ENCODE data around the gene UNKL.

The UNKL gene

GRCh38 chr16:1436731-1437355, 22.3 kb upstream of the UNKL start:
- Histone ChIP-seq H3K4me3 (ENCODE audit: extremely low read depth, insufficient read depth, low read length, poor library complexity, severe bottlenecking) (no peak overlapping the region), H3K9me3 (ENCODE audit: control insufficient read depth, low read length) (no peaks in the 10 kb centered on the region), H3K36me3 (ENCODE audit: control insufficient read depth, insufficient read depth, low read length) (no peaks in the 10 kb centered on the region), H3K4me1 (ENCODE audit: control insufficient read depth, insufficient read depth, low read length, poor library complexity, severe bottlenecking) (no peaks in the 10 kb centered on the region), H3K27ac (ENCODE audit: low read depth, low read length, severe bottlenecking) (no peak overlapping the region)
- WGBS, 2 experiments (ENCODE audit: insufficient coverage in 2 of 2) = 92 to 93% methylated on average over 41 of the region's 47 CpGs

GRCh38 chr16:1435921-1436697, 21.6 kb upstream of the UNKL start:
- Histone ChIP-seq H3K9me3 (ENCODE audit: control insufficient read depth, low read length) (no peaks in the 10 kb centered on the region), H3K27ac (ENCODE audit: low read depth, low read length, severe bottlenecking) (no peak overlapping the region), H3K4me3 (ENCODE audit: extremely low read depth, insufficient read depth, low read length, poor library complexity, severe bottlenecking) (no peak overlapping the region), H3K36me3 (ENCODE audit: control insufficient read depth, insufficient read depth, low read length) (no peaks in the 10 kb centered on the region), H3K4me1 (ENCODE audit: control insufficient read depth, insufficient read depth, low read length, poor library complexity, severe bottlenecking) (no peaks in the 10 kb centered on the region)
- 83 to 85% methylated on average over 19 to 25 of the region's 32 CpGs for WGBS, 2 experiments (ENCODE audit: insufficient coverage in 2 of 2)

- Histone ChIP-seq H3K4me1 (ENCODE audit: control insufficient read depth, insufficient read depth, low read length, poor library complexity, severe bottlenecking) (no peaks in the 10 kb centered on the region), H3K9me3 (ENCODE audit: control insufficient read depth, low read length) (no peaks in the 10 kb centered on the region), H3K27ac (ENCODE audit: low read depth, low read length, severe bottlenecking) (no peak overlapping the region), H3K4me3 (ENCODE audit: extremely low read depth, insufficient read depth, low read length, poor library complexity, severe bottlenecking) (no peak overlapping the region), H3K36me3 (ENCODE audit: control insufficient read depth, insufficient read depth, low read length) (no peaks in the 10 kb centered on the region)
- WGBS, 2 experiments (ENCODE audit: insufficient coverage in 2 of 2) = 94 to 96% methylated on average over 37 to 40 of the region's 40 CpGs
Measured at GRCh38 chr16:1434644-1435592, 20.4 kb upstream of the UNKL start.

- Histone ChIP-seq H3K27ac (ENCODE audit: low read depth, low read length, severe bottlenecking) (no peak overlapping the region), H3K4me1 (ENCODE audit: control insufficient read depth, insufficient read depth, low read length, poor library complexity, severe bottlenecking) (no peaks in the 10 kb centered on the region), H3K36me3 (ENCODE audit: control insufficient read depth, insufficient read depth, low read length) (no peaks in the 10 kb centered on the region), H3K9me3 (ENCODE audit: control insufficient read depth, low read length) (no peaks in the 10 kb centered on the region), H3K4me3 (ENCODE audit: extremely low read depth, insufficient read depth, low read length, poor library complexity, severe bottlenecking) (no peak overlapping the region)
- 85 to 87% methylated on average over 18 to 21 of the region's 22 CpGs for WGBS, 2 experiments (ENCODE audit: insufficient coverage in 2 of 2)
Measured at GRCh38 chr16:1433756-1434155, 19.3 kb upstream of the UNKL start.

DNA sequence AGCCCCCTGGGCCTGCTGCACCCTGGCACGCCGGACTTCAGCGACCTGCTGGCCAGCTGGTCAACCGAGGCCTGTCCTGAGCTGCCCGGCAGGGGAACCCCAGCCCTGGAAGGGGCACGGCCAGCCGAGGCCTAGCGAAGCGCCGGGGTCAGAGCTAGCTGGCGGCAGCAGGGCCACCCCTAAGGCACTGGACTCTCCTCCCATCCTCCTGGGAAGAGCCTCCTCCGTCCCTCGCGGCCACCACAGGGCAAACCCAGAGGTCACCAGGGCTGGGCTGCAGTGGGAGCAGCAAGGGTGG, 18.7 kb upstream of the UNKL start:
- Histone ChIP-seq H3K9me3 (ENCODE audit: control insufficient read depth, low read length) (no peaks in the 10 kb centered on the region), H3K36me3 (ENCODE audit: control insufficient read depth, insufficient read depth, low read length) (no peaks in the 10 kb centered on the region), H3K27ac (ENCODE audit: low read depth, low read length, severe bottlenecking) (no peak overlapping the region), H3K4me3 (ENCODE audit: extremely low read depth, insufficient read depth, low read length, poor library complexity, severe bottlenecking) (no peak overlapping the region), H3K4me1 (ENCODE audit: control insufficient read depth, insufficient read depth, low read length, poor library complexity, severe bottlenecking) (no peaks in the 10 kb centered on the region)
- 96 to 98% methylated on average over 10 to 12 of the region's 14 CpGs for WGBS, 2 experiments (ENCODE audit: insufficient coverage in 2 of 2)

DNA sequence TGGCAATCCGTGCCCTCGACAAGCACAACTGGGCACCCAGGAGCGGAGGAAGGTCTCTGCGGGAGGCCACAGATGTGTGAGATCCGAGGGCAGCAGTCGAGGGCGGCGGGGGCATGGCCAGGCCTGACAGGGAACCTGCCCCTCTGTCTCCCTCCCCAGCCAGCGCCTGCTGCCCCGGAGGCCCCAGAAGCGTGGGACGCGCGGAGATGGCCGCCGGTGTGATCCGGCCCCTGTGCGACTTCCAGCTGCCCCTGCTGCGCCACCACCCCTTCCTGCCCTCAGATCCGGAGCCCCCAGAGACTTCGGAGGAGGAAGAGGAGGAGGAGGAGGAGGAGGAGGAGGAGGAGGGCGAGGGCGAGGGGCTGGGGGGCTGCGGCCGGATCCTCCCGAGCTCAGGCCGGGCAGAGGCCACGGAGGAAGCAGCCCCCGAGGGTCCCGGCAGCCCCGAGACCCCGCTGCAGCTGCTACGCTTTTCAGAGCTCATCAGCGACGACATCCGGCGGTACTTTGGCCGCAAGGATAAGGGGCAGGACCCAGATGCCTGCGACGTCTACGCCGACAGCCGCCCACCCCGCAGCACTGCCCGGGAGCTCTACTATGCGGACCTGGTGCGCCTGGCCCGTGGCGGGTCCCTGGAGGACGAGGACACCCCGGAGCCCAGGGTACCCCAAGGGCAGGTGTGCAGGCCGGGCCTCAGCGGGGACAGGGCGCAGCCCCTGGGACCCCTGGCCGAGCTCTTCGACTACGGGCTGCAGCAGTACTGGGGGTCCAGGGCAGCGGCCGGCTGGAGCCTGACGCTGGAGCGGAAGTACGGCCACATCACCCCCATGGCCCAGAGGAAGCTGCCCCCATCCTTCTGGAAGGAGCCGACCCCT, 18.1 kb upstream of the UNKL start:
- Histone ChIP-seq H3K4me1 (ENCODE audit: control insufficient read depth, insufficient read depth, low read length, poor library complexity, severe bottlenecking) (no peaks in the 10 kb centered on the region), H3K4me3 (ENCODE audit: extremely low read depth, insufficient read depth, low read length, poor library complexity, severe bottlenecking) (no peak overlapping the region), H3K27ac (ENCODE audit: low read depth, low read length, severe bottlenecking) (no peak overlapping the region), H3K9me3 (ENCODE audit: control insufficient read depth, low read length) (no peaks in the 10 kb centered on the region), H3K36me3 (ENCODE audit: control insufficient read depth, insufficient read depth, low read length) (no peaks in the 10 kb centered on the region)
- WGBS, 2 experiments (ENCODE audit: insufficient coverage in 2 of 2) = 88 to 94% methylated on average over 44 to 52 of the region's 63 CpGs

- Histone ChIP-seq H3K4me1 (ENCODE audit: control insufficient read depth, insufficient read depth, low read length, poor library complexity, severe bottlenecking) (no peaks in the 10 kb centered on the region), H3K27ac (ENCODE audit: low read depth, low read length, severe bottlenecking) (no peak overlapping the region), H3K9me3 (ENCODE audit: control insufficient read depth, low read length) (no peaks in the 10 kb centered on the region), H3K4me3 (ENCODE audit: extremely low read depth, insufficient read depth, low read length, poor library complexity, severe bottlenecking) (no peak overlapping the region), H3K36me3 (ENCODE audit: control insufficient read depth, insufficient read depth, low read length) (no peaks in the 10 kb centered on the region)
- 84 to 88% methylated on average over 15 to 16 of the region's 20 CpGs for WGBS, 2 experiments (ENCODE audit: insufficient coverage in 2 of 2)
Measured at GRCh38 chr16:1431497-1432270, 17.2 kb upstream of the UNKL start.

GRCh38 chr16:1430759-1431496, 16.4 kb upstream of the UNKL start, which contains the start of gene PERCC1:
Gene PERCC1, plus strand, starts transcription at chr16:1431078. Its CDS starts 1,516 bp downstream, at chr16:1432594.
- no peak within 1 kb of the TSS for H3K27ac ChIP-seq (ENCODE audit: low read depth, low read length, severe bottlenecking)
- no peaks in the 10 kb centered on the region for H3K4me1 ChIP-seq (ENCODE audit: control insufficient read depth, insufficient read depth, low read length, poor library complexity, severe bottlenecking)
- no peak within 1 kb of the TSS for H3K4me3 ChIP-seq (ENCODE audit: extremely low read depth, insufficient read depth, low read length, poor library complexity, severe bottlenecking)
- WGBS, 2 experiments (ENCODE audit: insufficient coverage in 2 of 2) = 86 to 90% methylated on average over 29 to 34 of the region's 35 CpGs
- no peaks in the 10 kb centered on the region for H3K9me3 ChIP-seq (ENCODE audit: control insufficient read depth, low read length)
- no peaks in the 10 kb centered on the region for H3K36me3 ChIP-seq (ENCODE audit: control insufficient read depth, insufficient read depth, low read length)

GRCh38 chr16:1430214-1430758, 15.8 kb upstream of the UNKL start:
- Histone ChIP-seq H3K36me3 (ENCODE audit: control insufficient read depth, insufficient read depth, low read length) (no peaks in the 10 kb centered on the region), H3K27ac (ENCODE audit: low read depth, low read length, severe bottlenecking) (no peak overlapping the region), H3K4me1 (ENCODE audit: control insufficient read depth, insufficient read depth, low read length, poor library complexity, severe bottlenecking) (no peaks in the 10 kb centered on the region), H3K4me3 (ENCODE audit: extremely low read depth, insufficient read depth, low read length, poor library complexity, severe bottlenecking) (no peak overlapping the region), H3K9me3 (ENCODE audit: control insufficient read depth, low read length) (no peaks in the 10 kb centered on the region)
- WGBS, 2 experiments (ENCODE audit: insufficient coverage in 2 of 2) = 85 to 93% methylated on average over 6 to 10 of the region's 14 CpGs

Measured in mesodermal cell (in vitro differentiated cells).